Left lung (tissue), 10 donors: ENCODE results near the gene TNFSF8. TPM values are rescaled to one million over a fixed set of nuclear protein-coding genes. Genes with fewer than 3 reads are reported as not detected.

ENCODE experiments used
- ATAC-seq: fragments of 200-7000 bp; cut with Tn5 transposase; one replicate; pipeline ENCODE4 v1.9.1; 2020; ENCODE audit warnings: moderate library complexity
- DNase-seq, 4 donors: peaks; one replicate each; pipeline ENCODE4 v3.0.0-alpha.2; 2013 to 2020
- H3K27ac ChIP-seq, 2 donors: fragments of 200-600 bp; sonication (generic) in 1 of 2; one replicate each; pipeline versions ENCODE4 v1.5.0 to v1.8.0; 2020 to 2021
- H3K27me3 ChIP-seq, 2 donors: fragments of 200-600 bp; sonication (generic) in 1 of 2; one replicate each; pipeline versions ENCODE4 v1.5.0 to v1.8.0; 2020 to 2021
- H3K36me3 ChIP-seq, 2 donors: fragments of 200-600 bp; sonication (generic) in 1 of 2; one replicate each; pipeline versions ENCODE4 v1.5.0 to v1.8.0; 2020 to 2021
- H3K4me1 ChIP-seq, 2 donors: fragments of 200-600 bp; one replicate each; pipeline ENCODE4 v1.8.0; 2021
- H3K4me3 ChIP-seq, 2 donors: fragments of 200-600 bp; sonication (generic) in 1 of 2; one replicate each; pipeline versions ENCODE4 v1.5.0 to v1.8.0; 2020 to 2021; ENCODE audit warnings: mild to moderate bottlenecking in 1 of 2
- H3K9me3 ChIP-seq, 2 donors: fragments of 200-600 bp; sonication (generic) in 1 of 2; one replicate each; pipeline versions ENCODE4 v1.5.0 to v1.8.0; 2020 to 2021
- CTCF ChIP-seq, 2 donors: fragments of 200-600 bp; sonication (generic) in 1 of 2; IDR thresholded peaks; one replicate each; pipeline versions ENCODE4 v1.5.0 to v1.8.0; 2021; ENCODE audit warnings: antibody characterized with exemption in 2 of 2
- intact Hi-C, 2 donors: fragments of 100-400 bp; cut with DNase I; formaldehyde crosslinking; loops; one replicate each; pipeline versions ENCODE4 v1.11.2 to v1.14.2; 2022
- polyA plus RNA-seq, 6 donors: library from polyadenylated mRNA; unstranded; fragments of 120-200 nt; gene quantifications; one replicate each; pipeline ENCODE4 v1.2.1, GENCODE V29; 2013; ENCODE audit not compliant: insufficient read length in 6 of 6
- total RNA-seq, 2 donors: library from RNA; stranded (reverse); fragmentation: NEBNext Ultra II Directional; extraction: Animal tissue kit (Norgen Biotek cat#: 25700); gene quantifications; one replicate each; pipeline ENCODE4 v1.2.1, GENCODE V29; 2021
- donor health status: DM: no; HTN: yes; CAD: no.
- donor health status: DM: no; HTN: no; CAD: no.

The TNFSF8 gene
- total and polyA plus RNA-seq, 8 donors = 2.1 to 23.8 (median 8.5) TPM

- Histone ChIP-seq H3K27me3 (no peaks in the 10 kb centered on the region), H3K27ac (peak overlapping the region in 1 of 2 donors; percentile 90), H3K9me3 (peaks cover 0 to 28% of the 10 kb centered on the region in 2 donors), H3K36me3 (no peaks in the 10 kb centered on the region), H3K4me3 (no peak overlapping the region), H3K4me1 (peaks cover 4 to 57% of the 10 kb centered on the region in 2 donors)
- intact Hi-C loops = no loop called here
- DNase-seq (peak in 2 of 4 donors; percentile 74 to 79), ATAC-seq (peak; percentile 80)
- TF ChIP-seq CTCF (IDR thresholded peaks at IDR 0.05) = no peak
Measured at GRCh38 chr9:114958021-114958843, 27.8 kb upstream of the TNFSF8 start.

GRCh38 chr9:114957558-114957957 is 27.2 kb upstream of the TNFSF8 start:
- no peak overlapping the region for H3K4me3 ChIP-seq
- no peak for ATAC-seq
- H3K27ac ChIP-seq = peak overlapping the region in 1 of 2 donors; percentile 90
- peaks cover 0 to 22% of the 10 kb centered on the region in 2 donors for H3K9me3 ChIP-seq
- TF ChIP-seq CTCF (IDR thresholded peaks at IDR 0.05) = no peak
- peaks cover 6 to 62% of the 10 kb centered on the region in 2 donors for H3K4me1 ChIP-seq
- DNase-seq = no peak
- H3K27me3 ChIP-seq = no peaks in the 10 kb centered on the region
- no peaks in the 10 kb centered on the region for H3K36me3 ChIP-seq
- intact Hi-C loops = no loop called here

- Histone ChIP-seq H3K4me3 (no peak overlapping the region), H3K9me3 (peaks cover 0 to 7% of the 10 kb centered on the region in 2 donors), H3K36me3 (no peaks in the 10 kb centered on the region), H3K27me3 (no peaks in the 10 kb centered on the region), H3K4me1 (peaks cover 6 to 62% of the 10 kb centered on the region in 2 donors), H3K27ac (peak overlapping the region in 1 of 2 donors; percentile 83)
- DNase-seq (no peak), ATAC-seq (no peak)
- intact Hi-C loops = no loop called here
- no peak for TF ChIP-seq CTCF (IDR thresholded peaks at IDR 0.05)
Measured at GRCh38 chr9:114954956-114955582, 24.7 kb upstream of the TNFSF8 start.

- H3K27ac ChIP-seq = peak overlapping the region in 1 of 2 donors; percentile 83
- ATAC-seq = peak; percentile 62
- peak in 2 of 4 donors; percentile 54 to 74 for DNase-seq
- H3K36me3 ChIP-seq = no peaks in the 10 kb centered on the region
- no peaks in the 10 kb centered on the region for H3K9me3 ChIP-seq
- peaks cover 6 to 57% of the 10 kb centered on the region in 2 donors for H3K4me1 ChIP-seq
- H3K27me3 ChIP-seq = no peaks in the 10 kb centered on the region
- TF ChIP-seq CTCF (IDR thresholded peaks at IDR 0.05) = no peak
- intact Hi-C loops = no loop called here
- H3K4me3 ChIP-seq = no peak overlapping the region
Measured at GRCh38 chr9:114953959-114954358, 23.6 kb upstream of the TNFSF8 start.

- no peak overlapping the region for H3K4me3 ChIP-seq
- H3K27me3 ChIP-seq = no peaks in the 10 kb centered on the region
- no peak for TF ChIP-seq CTCF (IDR thresholded peaks at IDR 0.05)
- DNase-seq (no peak), ATAC-seq (no peak)
- intact Hi-C loops = no loop called here
- peak overlapping the region; percentile 20 to 83 for H3K27ac ChIP-seq
- H3K9me3 ChIP-seq = no peaks in the 10 kb centered on the region
- peaks cover 6 to 52% of the 10 kb centered on the region in 2 donors for H3K4me1 ChIP-seq
- H3K36me3 ChIP-seq = no peaks in the 10 kb centered on the region
Measured at GRCh38 chr9:114953046-114953445, 22.7 kb upstream of the TNFSF8 start.
